Epithelial cell of proximal tubule (primary cell): ENCODE measurements around the gene OTUB1. TPM values are rescaled to one million over a fixed set of nuclear protein-coding genes. Genes with fewer than 3 reads are reported as not detected.
A peak's percentile ranks its signal among the peaks of the same experiment; 100 is the strongest.
"Not testable (repeated sequence)": the region's sequence is repeated elsewhere in the genome, so short reads cannot be mapped to it uniquely, and the experiment has no call there.

Source experiments
- DNase-seq: peaks from one replicate; pipeline ENCODE4 v3.0.0-alpha.2; 2011; ENCODE audit warnings: low read depth
- H3K4me3 ChIP-seq: 2 replicates; pipeline ENCODE4 v1.5.1; 2011; ENCODE audit warnings: low read depth, mild to moderate bottlenecking, low read length
- CTCF ChIP-seq: conservative IDR thresholded peaks from 2 replicates; pipeline ENCODE4 v1.5.1; 2012; ENCODE audit warnings: low read depth, mild to moderate bottlenecking, low read length
- total RNA-seq: library from RNA; depleted of rRNA; stranded (reverse); fragments of >200 nt; gene quantifications from 2 replicates; pipeline ENCODE4 v1.2.3, GENCODE V29; 2015

OTUB1 gene
- total RNA-seq, 1 donor from 2014 or later, result 109 TPM

DNA sequence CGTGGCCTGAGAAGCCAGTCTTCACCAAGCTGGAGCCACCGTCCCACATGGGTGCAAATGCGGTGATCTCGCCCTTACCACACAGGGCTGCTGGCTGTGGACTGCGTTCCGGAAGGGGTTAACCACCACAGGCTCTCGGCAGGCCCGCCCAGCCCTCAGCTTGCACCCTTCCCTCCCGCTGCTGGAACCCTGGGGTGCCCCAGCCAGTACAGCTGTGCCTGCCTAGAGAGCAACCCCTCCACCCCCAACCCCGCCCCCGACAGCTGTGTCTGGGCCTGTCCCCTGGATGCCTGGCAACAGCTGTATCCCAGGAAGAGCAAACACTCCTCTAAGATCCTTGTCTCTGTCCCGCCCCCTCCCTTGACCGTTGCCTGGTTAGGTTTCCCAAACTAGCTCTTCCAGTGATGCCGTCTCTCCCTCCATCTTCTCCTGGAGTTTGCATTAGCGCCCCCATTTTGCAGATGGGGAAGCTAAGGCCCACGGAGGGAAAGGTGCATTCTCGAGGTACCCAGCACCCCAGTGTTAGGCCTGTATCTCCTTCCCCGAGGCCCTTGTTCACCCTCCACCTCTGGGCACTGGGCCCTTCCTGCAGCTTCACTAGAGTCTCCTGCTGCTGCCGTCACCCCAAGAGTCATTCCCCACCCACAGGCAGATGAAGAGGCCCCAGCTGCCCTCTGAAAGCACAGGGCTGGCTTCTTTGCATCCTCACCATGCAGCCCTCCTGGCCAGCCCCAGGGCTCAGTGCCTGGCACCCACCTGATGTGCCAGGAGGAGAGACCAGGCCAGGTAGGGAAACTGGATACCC is 24.4 kb upstream of the OTUB1 start:
- no peak overlapping the region for H3K4me3 ChIP-seq
- TF ChIP-seq CTCF, result no peak
- no peak for DNase-seq

DNA sequence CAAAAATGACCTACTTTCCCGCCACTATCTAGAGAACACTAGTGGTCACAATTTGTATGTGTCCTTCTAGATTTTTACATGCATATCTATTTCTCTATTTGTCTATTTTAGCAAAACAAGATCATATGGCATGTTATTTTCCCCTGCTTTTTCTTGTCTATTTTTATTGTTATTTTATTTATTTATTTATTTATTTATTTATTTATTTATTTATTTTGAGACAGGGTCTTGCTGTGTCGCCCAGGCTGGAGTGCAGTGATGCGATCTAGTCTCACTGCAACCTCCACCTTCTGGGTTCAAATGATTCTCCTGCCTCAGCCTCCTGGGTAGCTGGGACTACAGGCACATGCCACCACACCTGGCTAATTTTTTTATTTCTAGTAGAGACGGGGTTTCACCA is 22.3 kb upstream of the OTUB1 start:
- H3K4me3 ChIP-seq, DNase-seq: not testable (repeated sequence)

DNA sequence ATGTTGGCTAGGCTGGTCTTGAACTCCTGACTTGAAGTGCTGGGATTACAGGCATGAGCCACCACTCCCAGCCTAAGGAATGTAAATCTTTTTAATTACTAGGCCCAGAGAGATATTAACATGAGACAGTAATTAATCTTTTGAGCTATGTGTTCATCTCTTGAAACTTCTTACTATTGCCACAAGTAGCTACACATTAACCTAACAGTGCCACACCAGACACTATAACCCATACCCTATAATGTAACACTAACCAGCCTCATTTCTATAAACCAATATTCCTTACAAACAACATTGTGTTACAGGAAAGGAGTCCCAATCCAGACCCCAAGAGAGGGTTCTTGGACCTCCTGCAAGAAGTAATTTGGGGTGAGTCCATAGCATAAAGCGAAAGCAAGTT is 19.8 kb upstream of the OTUB1 start:
- no peak overlapping the region for H3K4me3 ChIP-seq
- no peak for DNase-seq
- no peak for TF ChIP-seq CTCF

- DNase-seq, result no peak
- H3K4me3 ChIP-seq, result no peak overlapping the region
- TF ChIP-seq CTCF, result no peak
Measured at GRCh38 chr11:63969461-63969860, 16.8 kb upstream of the OTUB1 start.

DNA sequence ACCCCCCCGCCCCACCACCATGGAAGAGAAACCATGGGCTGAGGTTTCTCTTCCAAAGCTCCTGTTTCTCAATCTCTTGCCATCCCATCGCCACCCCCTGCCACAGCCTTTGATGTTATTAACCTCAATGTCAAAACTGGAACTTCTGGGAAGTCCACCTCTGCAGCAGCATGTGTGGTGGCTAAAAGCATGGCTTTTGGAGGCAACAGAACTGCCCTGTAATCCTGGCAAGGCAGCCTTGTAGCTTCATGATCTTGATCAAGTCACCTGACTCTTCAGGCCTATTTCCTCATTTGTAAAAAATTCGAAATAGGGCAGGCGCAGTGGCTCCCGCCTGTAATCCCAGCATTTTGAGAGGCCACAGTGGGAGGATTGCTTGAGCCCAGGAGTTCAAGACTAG is 15.3 kb upstream of the OTUB1 start:
- no peak for TF ChIP-seq CTCF
- DNase-seq, result no peak
- no peak overlapping the region for H3K4me3 ChIP-seq

GRCh38 chr11:63973912-63974258 is 12.4 kb upstream of the OTUB1 start:
- DNase-seq, result not testable (repeated sequence)
- H3K4me3 ChIP-seq, result peak overlapping the region; percentile 37

DNA sequence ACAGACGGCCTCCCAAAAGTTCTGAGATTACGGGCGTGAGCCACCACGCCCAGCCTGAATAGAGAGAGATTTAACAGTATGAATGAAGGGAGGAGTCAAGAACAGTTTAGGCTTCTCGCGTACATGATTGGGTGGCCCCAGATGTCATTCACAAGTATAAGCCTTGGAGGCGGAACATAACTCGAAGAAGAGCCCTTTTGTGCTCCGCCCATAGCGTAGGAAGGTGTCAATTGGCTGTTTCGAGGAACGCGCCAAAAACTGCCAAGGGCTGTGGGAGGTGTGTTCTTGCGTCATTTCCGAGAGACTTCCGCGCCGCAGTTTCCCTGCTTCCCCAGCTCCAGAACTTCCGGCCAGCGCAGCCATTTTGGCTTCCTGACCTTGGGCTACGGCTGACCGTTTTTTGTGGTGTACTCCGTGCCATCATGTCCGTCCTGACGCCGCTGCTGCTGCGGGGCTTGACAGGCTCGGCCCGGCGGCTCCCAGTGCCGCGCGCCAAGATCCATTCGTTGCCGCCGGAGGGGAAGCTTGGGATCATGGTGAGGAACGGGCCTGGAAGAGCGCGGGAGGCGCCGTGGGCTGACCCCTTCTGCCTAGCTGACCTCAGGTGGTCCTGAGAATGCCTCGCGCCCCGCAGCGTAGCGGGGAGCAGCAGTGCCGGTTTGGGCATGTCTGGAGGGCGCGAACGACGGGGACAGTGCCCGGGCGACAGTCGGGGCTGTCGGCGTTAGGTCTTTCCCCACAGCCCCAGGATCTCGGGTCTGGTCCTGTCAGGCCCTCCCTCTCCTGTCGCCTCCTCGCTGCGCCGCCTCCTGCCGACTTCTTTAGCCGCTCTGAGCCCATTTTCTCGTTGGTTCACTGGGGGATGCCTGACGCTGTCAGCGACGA is 11.7 kb upstream of the OTUB1 start, which contains the start of gene COX8A:
COX8A (plus strand) TSS at position 362 of the 885 bp plus-strand sequence; CDS start at position 423, 61 bp downstream.
- TF ChIP-seq CTCF, result no peak
- peak; percentile 98 for DNase-seq
- H3K4me3 ChIP-seq, result peak within 1 kb of the TSS; percentile 99
